ENCODE results near the gene GNPNAT1. TPM values are rescaled to one million over a fixed set of nuclear protein-coding genes. Genes with fewer than 3 reads are reported as not detected.

The GNPNAT1 gene
- 25.7 and 39.6 TPM in 2 replicates for total RNA-seq (2014; rRNA removed; shearing (Covaris generic))

- DNase-seq: peak; percentile 96
- Histone ChIP-seq H3K36me3 (replicated peaks; ENCODE audit: control insufficient read depth, insufficient read depth, low read length) (no peaks in the 10 kb centered on the region), H3K4me3 (ENCODE audit: insufficient read depth, low read depth, low read length) (peak within 1 kb of the TSS; percentile 84), H3K27me3 (ENCODE audit: control insufficient read depth, insufficient read depth, low read length) (no peaks in the 10 kb centered on the region)
Measured at GRCh38 chr14:52791223-52792096, at the start of gene GNPNAT1. Gene GNPNAT1 (minus strand): TSS chr14:52791607. CDS start chr14:52784650, 6,957 bp downstream.

DNA sequence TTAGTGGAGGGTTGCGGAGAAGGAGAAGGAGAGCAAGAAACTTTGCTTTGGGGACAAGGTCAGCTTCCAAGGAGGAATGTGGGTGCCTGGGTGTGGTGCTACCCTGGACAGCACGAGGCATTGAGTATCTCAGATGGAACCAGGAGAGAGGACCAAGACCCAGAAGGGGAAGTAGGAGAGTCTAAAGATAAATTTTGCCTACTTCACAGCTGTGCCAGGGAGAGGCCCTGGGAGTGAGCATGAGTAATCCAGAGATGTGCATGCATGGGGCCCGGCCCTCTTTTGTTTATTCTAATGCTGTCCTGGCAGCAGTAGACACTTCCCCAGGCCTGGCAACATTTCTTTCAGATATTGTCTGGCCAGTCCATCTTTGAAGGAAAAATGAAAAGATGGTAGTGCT lies 49.5 kb upstream of the GNPNAT1 start:
- Histone ChIP-seq H3K36me3 (replicated peaks; ENCODE audit: control insufficient read depth, insufficient read depth, low read length) (no peaks in the 10 kb centered on the region), H3K4me3 (ENCODE audit: insufficient read depth, low read depth, low read length) (no peak overlapping the region), H3K27me3 (ENCODE audit: control insufficient read depth, insufficient read depth, low read length) (no peaks in the 10 kb centered on the region)
- no peak for DNase-seq

DNA sequence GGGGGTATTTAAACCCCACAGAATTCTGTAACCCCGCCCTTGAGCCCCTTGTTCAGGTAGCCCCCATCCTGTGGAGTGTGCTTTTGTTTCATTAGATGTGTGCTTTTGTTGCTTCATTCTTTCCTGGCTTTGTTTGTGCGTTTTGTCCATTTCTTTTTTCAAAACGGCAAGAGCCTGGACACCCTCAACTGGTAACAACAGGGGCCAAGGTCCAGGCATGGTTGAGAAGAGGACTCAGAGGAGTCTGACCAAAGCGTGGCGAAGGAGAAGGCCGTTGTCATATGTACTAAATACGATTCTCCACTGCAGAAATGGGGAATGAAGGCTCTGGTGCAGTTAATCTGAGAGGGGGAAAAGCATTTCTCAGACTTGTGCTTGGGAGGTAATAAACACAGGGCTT lies 46.0 kb upstream of the GNPNAT1 start:
- Histone ChIP-seq H3K27me3 (ENCODE audit: control insufficient read depth, insufficient read depth, low read length) (no peaks in the 10 kb centered on the region), H3K4me3 (ENCODE audit: insufficient read depth, low read depth, low read length) (no peak overlapping the region), H3K36me3 (replicated peaks; ENCODE audit: control insufficient read depth, insufficient read depth, low read length) (no peaks in the 10 kb centered on the region)
- no peak for DNase-seq

DNA sequence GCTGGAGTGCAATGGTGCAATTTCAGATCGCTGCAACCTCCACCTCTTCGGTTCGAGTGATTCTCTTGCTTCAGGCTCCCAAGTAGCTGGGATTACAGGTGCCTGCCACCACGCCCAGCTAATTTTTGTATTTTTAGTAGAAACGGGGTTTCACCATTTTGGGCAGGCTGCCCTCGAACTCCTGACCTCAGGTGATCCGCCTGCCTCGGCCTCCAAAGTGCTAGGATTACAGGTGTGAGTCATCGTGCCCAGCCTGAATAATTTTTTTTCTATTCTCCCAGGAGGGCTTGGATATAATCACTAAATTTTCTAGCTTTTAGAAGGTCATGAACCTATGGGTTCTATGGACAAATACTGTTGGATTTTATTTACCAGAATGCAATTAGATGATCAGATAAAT lies 44.7 kb upstream of the GNPNAT1 start:
- no peaks in the 10 kb centered on the region for H3K27me3 ChIP-seq (ENCODE audit: control insufficient read depth, insufficient read depth, low read length)
- H3K36me3 ChIP-seq (replicated peaks; ENCODE audit: control insufficient read depth, insufficient read depth, low read length): no peaks in the 10 kb centered on the region
- no peak for DNase-seq
- H3K4me3 ChIP-seq (ENCODE audit: insufficient read depth, low read depth, low read length): no peak overlapping the region

- H3K27me3 ChIP-seq (ENCODE audit: control insufficient read depth, insufficient read depth, low read length): no peaks in the 10 kb centered on the region
- H3K4me3 ChIP-seq (ENCODE audit: insufficient read depth, low read depth, low read length): no peak overlapping the region
- peak; percentile 49 for DNase-seq
- H3K36me3 ChIP-seq (replicated peaks; ENCODE audit: control insufficient read depth, insufficient read depth, low read length): no peaks in the 10 kb centered on the region
Measured at GRCh38 chr14:52835122-52835903, 43.9 kb upstream of the GNPNAT1 start.

DNA sequence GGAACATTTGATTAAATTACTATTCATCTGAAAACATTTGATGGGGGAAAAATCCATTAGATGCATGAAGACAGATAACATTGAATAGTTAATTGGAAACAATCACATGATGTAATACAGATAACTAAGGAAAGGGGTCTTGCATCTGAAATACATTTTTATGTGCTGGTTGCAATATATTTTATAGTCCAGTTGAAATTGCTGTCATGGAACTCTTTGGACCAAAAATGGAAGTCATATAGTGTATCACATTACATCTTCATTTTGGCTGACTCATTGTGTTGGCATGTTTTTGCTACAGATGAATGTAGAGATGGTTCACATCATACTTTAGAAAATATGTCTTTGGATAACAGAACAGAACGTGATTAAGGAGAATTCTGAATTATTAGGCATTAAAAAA lies 43.0 kb upstream of the GNPNAT1 start:
- no peaks in the 10 kb centered on the region for H3K27me3 ChIP-seq (ENCODE audit: control insufficient read depth, insufficient read depth, low read length)
- DNase-seq: no peak
- no peaks in the 10 kb centered on the region for H3K36me3 ChIP-seq (replicated peaks; ENCODE audit: control insufficient read depth, insufficient read depth, low read length)
- H3K4me3 ChIP-seq (ENCODE audit: insufficient read depth, low read depth, low read length): no peak overlapping the region

- Histone ChIP-seq H3K4me3 (ENCODE audit: insufficient read depth, low read depth, low read length) (no peak overlapping the region), H3K36me3 (replicated peaks; ENCODE audit: control insufficient read depth, insufficient read depth, low read length) (no peaks in the 10 kb centered on the region), H3K27me3 (ENCODE audit: control insufficient read depth, insufficient read depth, low read length) (no peaks in the 10 kb centered on the region)
- DNase-seq: no peak
Measured at GRCh38 chr14:52833891-52834290, 42.5 kb upstream of the GNPNAT1 start.

GRCh38 chr14:52829527-52830185 lies 38.2 kb upstream of the GNPNAT1 start:
- no peaks in the 10 kb centered on the region for H3K27me3 ChIP-seq (ENCODE audit: control insufficient read depth, insufficient read depth, low read length)
- H3K36me3 ChIP-seq (replicated peaks; ENCODE audit: control insufficient read depth, insufficient read depth, low read length): no peaks in the 10 kb centered on the region
- H3K4me3 ChIP-seq (ENCODE audit: insufficient read depth, low read depth, low read length): no peak overlapping the region
- DNase-seq: no peak

DNA sequence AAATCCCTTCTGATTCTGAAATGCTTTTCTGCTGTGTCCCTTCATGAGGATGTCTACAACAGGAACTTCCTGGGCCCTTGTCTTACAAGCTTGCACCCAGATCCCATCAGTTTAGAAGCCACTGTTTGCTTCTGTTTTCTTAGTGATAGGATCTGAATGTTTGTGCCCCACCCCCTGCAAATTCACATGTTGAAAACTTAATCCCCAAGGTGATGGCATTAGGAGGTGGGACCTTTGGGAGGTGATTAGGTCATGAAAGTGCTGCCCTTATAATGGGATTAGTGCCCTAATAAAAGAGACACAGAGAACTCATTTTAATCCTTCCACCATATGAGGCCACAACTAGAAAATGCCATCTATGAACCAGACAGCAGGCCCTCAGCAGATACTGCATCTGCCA lies 36.0 kb upstream of the GNPNAT1 start:
- no peaks in the 10 kb centered on the region for H3K27me3 ChIP-seq (ENCODE audit: control insufficient read depth, insufficient read depth, low read length)
- H3K36me3 ChIP-seq (replicated peaks; ENCODE audit: control insufficient read depth, insufficient read depth, low read length): no peaks in the 10 kb centered on the region
- H3K4me3 ChIP-seq (ENCODE audit: insufficient read depth, low read depth, low read length): no peak overlapping the region
- DNase-seq: no peak

DNA sequence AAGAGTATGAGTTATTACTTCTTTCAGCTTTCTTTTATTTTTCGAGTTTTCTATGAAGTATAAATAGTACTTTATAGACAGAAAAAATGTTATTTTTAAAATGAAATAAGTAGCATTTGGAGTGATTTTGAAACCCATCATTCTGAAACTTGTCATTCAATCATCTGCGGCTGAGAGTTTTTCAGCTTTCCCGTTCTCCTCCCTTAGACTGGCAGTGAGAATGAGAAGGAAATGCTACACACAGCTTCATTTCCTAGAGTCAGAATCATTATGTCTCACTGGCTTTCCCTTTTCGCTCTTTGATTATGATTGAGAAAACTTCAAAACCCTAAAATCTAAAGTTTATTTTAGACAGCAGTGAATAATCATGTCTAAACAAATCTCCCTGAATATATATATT lies 33.7 kb upstream of the GNPNAT1 start:
- Histone ChIP-seq H3K27me3 (ENCODE audit: control insufficient read depth, insufficient read depth, low read length) (no peaks in the 10 kb centered on the region), H3K36me3 (replicated peaks; ENCODE audit: control insufficient read depth, insufficient read depth, low read length) (no peaks in the 10 kb centered on the region), H3K4me3 (ENCODE audit: insufficient read depth, low read depth, low read length) (no peak overlapping the region)
- no peak for DNase-seq

GRCh38 chr14:52824462-52824861 lies 33.1 kb upstream of the GNPNAT1 start:
- Histone ChIP-seq H3K36me3 (replicated peaks; ENCODE audit: control insufficient read depth, insufficient read depth, low read length) (no peaks in the 10 kb centered on the region), H3K27me3 (ENCODE audit: control insufficient read depth, insufficient read depth, low read length) (no peaks in the 10 kb centered on the region), H3K4me3 (ENCODE audit: insufficient read depth, low read depth, low read length) (no peak overlapping the region)
- no peak for DNase-seq

DNA sequence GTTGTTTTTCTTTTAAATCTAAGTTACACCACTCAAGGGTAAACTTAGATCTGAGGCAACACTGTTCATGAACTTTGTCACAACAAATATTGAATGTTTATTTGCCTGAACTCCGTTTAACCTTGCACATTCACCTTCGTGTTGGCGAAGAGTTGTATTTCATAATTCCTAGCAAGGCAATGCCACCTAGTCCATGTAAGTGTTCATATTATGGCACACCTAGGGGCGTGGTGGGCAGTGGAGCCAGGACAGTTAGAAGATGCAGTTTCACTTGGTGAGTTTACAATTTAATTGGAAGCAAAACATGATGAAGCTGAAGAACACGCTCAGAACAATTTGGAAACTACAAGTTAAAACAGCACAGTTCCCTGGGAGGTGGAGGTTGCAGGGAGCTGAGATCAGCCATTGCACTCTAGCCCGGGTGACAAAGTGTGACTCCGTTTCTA lies 30.4 kb upstream of the GNPNAT1 start:
- no peaks in the 10 kb centered on the region for H3K27me3 ChIP-seq (ENCODE audit: control insufficient read depth, insufficient read depth, low read length)
- no peaks in the 10 kb centered on the region for H3K36me3 ChIP-seq (replicated peaks; ENCODE audit: control insufficient read depth, insufficient read depth, low read length)
- no peak for DNase-seq
- no peak overlapping the region for H3K4me3 ChIP-seq (ENCODE audit: insufficient read depth, low read depth, low read length)

DNA sequence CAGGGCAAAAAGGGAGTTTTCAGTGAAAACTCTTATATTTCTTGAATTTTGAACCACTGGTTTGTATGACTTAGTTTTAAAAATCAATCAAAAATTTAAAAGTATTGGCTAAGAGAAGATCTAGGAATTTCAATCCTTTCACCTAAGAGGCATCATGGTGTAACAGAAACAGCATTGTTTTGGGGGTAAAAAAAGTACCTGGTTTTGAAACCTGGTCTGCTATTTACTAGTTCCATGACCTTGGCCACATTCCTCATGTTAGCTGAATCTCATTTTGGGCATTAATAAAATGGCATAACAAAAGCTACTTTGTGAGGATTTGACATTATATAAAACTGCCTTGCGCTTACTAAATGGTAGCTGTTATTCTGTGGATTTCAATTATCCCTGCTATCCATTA lies 16.7 kb upstream of the GNPNAT1 start:
- H3K27me3 ChIP-seq (ENCODE audit: control insufficient read depth, insufficient read depth, low read length): no peaks in the 10 kb centered on the region
- H3K36me3 ChIP-seq (replicated peaks; ENCODE audit: control insufficient read depth, insufficient read depth, low read length): no peaks in the 10 kb centered on the region
- H3K4me3 ChIP-seq (ENCODE audit: insufficient read depth, low read depth, low read length): no peak overlapping the region
- no peak for DNase-seq

DNA sequence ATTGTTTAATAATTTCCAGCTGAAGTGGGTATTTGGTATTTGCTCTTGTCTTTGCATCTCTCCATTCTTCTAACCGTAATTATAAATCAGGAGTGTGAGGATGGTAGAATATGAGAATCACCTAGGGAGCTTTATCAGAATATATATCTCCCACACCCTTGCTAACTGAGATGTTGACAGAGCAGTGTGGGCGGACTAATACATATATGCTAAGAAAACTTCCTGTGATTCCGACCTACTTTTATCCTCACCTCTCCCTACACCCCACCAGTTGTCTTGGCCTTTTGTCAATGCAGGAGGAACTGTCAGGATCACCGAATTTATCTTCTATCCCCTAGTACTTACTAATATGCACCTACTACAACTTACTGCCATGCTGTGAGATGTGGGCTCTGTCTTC lies 14.7 kb upstream of the GNPNAT1 start:
- H3K36me3 ChIP-seq (replicated peaks; ENCODE audit: control insufficient read depth, insufficient read depth, low read length): no peaks in the 10 kb centered on the region
- no peak for DNase-seq
- H3K4me3 ChIP-seq (ENCODE audit: insufficient read depth, low read depth, low read length): no peak overlapping the region
- no peaks in the 10 kb centered on the region for H3K27me3 ChIP-seq (ENCODE audit: control insufficient read depth, insufficient read depth, low read length)

Measured in H7 (cell line).